ENCODE results near the gene NLRP11. TPM values are rescaled to one million over a fixed set of nuclear protein-coding genes. Genes with fewer than 3 reads are reported as not detected.

Gene NLRP11
- total and polyA plus RNA-seq, 2 of the 4 experiments (the other 2 are of a cell fraction), result not detected

- in situ Hi-C loops (cut with MboI; ENCODE audit: low sequenced_read_pairs) (no loop called here), intact Hi-C loops (cut with micrococcal nuclease) (no loop called here), dilution Hi-C loops (cut with HindIII; ENCODE audit: low sequenced_read_pairs, unreplicated experiment) (no loop called here)
- Histone ChIP-seq H2AFZ (replicated peaks; ENCODE audit: low read length, poor library complexity) (no peak overlapping the region), H2BK120ac (ENCODE audit: low read depth, low read length) (no peak overlapping the region), H3K9me3 (ENCODE audit: control insufficient read depth, insufficient read depth, low read length) (peaks cover 40% of the 10 kb centered on the region), H3K18ac (ENCODE audit: low read depth, low read length) (no peak overlapping the region), H4K20me1 (ENCODE audit: insufficient read depth, low read length) (no peaks in the 10 kb centered on the region), H3K36me3 (ENCODE audit: control insufficient read depth, insufficient read depth, low read length) (no peaks in the 10 kb centered on the region), H3K56ac (ENCODE audit: extremely low read depth, insufficient read depth, low read length) (no peak overlapping the region), H2BK5ac (ENCODE audit: low read depth, low read length, poor library complexity, severe bottlenecking) (no peak overlapping the region), H3K4me1 (ENCODE audit: control insufficient read depth, insufficient read depth, low read length) (no peaks in the 10 kb centered on the region), H3K4me2 (ENCODE audit: low read depth, low read length) (no peak overlapping the region), H3K27ac (ENCODE audit: insufficient read depth, low read length) (no peak overlapping the region), H3K23ac (ENCODE audit: low read depth, low read length) (no peak overlapping the region), H2BK20ac (ENCODE audit: low read depth, low read length) (no peak overlapping the region), H4K5ac (ENCODE audit: low read depth, low read length) (no peak overlapping the region), H3K4ac (ENCODE audit: low read depth, low read length) (no peak overlapping the region), H2AK9ac (replicated peaks; ENCODE audit: low read depth, low read length, poor library complexity) (no peak overlapping the region), H3K79me1 (ENCODE audit: low read depth in 1 of 2, low read length in 2 of 2) (no peaks in the 10 kb centered on the region), H2BK15ac (ENCODE audit: low read depth, low read length) (no peak overlapping the region), H4K91ac (ENCODE audit: insufficient read depth, low read depth, low read length) (no peak overlapping the region), H2AK5ac (ENCODE audit: low read depth, low read length) (no peak overlapping the region), H3K9me1 (ENCODE audit: insufficient read depth, low read length) (no peaks in the 10 kb centered on the region), H3K9ac (ENCODE audit: low read depth, low read length) (no peak overlapping the region), H3K4me3 (ENCODE audit: insufficient read depth, low read depth, low read length) (no peak overlapping the region), H4K8ac (ENCODE audit: low read depth in 2 of 2, low read length in 2 of 2) (no peak overlapping the region), H3K14ac (replicated peaks; ENCODE audit: low read depth, low read length) (no peak overlapping the region), H3K27me3 (ENCODE audit: control insufficient read depth, insufficient read depth, low read length) (no peaks in the 10 kb centered on the region)
- WGBS, 2 experiments (ENCODE audit: extremely low coverage in 2 of 2, insufficient read length in 1 of 2), result 79% methylated on average over 7 of the region's 14 CpGs; no CpG with 5 or more reads in 1 of the 2 experiments
- no peak for TF ChIP-seq CHD1 (IDR thresholded peaks at IDR 0.05; ENCODE audit: low read depth, low read length)
- TF ChIP-seq POLR2A (IDR thresholded peaks at IDR 0.05; ENCODE audit: low read depth, low read length), result no peak
- no peak for TF ChIP-seq MAZ (IDR thresholded peaks at IDR 0.05; ENCODE audit: borderline replicate concordance, low read depth, low read length)
- TF ChIP-seq ELK1 (IDR thresholded peaks at IDR 0.05; ENCODE audit: borderline replicate concordance, low read depth, low read length), result no peak
- no peak for TF ChIP-seq RAD21 (IDR thresholded peaks at IDR 0.05; ENCODE audit: low read length)
- TF ChIP-seq FOS (IDR thresholded peaks at IDR 0.05; ENCODE audit: low read depth, low read length), result no peak
- no peak for TF ChIP-seq CEBPB (IDR thresholded peaks at IDR 0.05; ENCODE audit: low read depth, low read length)
- no peak for TF ChIP-seq BHLHE40 (IDR thresholded peaks at IDR 0.05; ENCODE audit: low read depth, low read length)
- TF ChIP-seq RCOR1 (IDR thresholded peaks at IDR 0.05; ENCODE audit: insufficient replicate concordance, low read length), result no peak
- TF ChIP-seq, protein P1, sequence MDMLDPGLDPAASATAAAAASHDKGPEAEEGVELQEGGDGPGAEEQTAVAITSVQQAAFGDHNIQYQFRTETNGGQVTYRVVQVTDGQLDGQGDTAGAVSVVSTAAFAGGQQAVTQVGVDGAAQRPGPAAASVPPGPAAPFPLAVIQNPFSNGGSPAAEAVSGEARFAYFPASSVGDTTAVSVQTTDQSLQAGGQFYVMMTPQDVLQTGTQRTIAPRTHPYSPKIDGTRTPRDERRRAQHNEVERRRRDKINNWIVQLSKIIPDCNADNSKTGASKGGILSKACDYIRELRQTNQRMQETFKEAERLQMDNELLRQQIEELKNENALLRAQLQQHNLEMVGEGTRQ (IDR thresholded peaks at IDR 0.05; ENCODE audit: low read depth, low read length), result no peak
- TF ChIP-seq CTCF (conservative IDR thresholded peaks at IDR 0.05; ENCODE audit: low read depth, low read length), result no peak
- no peak for TF ChIP-seq RFX5 (IDR thresholded peaks at IDR 0.05; ENCODE audit: low read depth, low read length)
- TF ChIP-seq MXI1 (IDR thresholded peaks at IDR 0.05; ENCODE audit: borderline replicate concordance, low read depth, low read length), result no peak
- no peak for TF ChIP-seq MAFK (IDR thresholded peaks at IDR 0.05; ENCODE audit: low read depth, low read length)
- no peak for TF ChIP-seq NFE2L2 (IDR thresholded peaks at IDR 0.05; ENCODE audit: low read depth, low read length)
- TF ChIP-seq SMC3 (IDR thresholded peaks at IDR 0.05; ENCODE audit: low read depth, low read length), result no peak
- ChIA-PET CTCF (no interaction called here), POLR2A (ENCODE audit: unreplicated experiment) (no interaction called here)
- ATAC-seq (ENCODE audit: low read depth), result no peak
- no TSS peak for BruUV-seq (replicated peaks)
- no peak for DNase-seq
Observed at GRCh38 chr19:55858401-55858800, 26.6 kb upstream of the NLRP11 start.

Measured in IMR-90 (cell line).